Left lung (tissue), 10 donors: ENCODE data around the gene SNRPN. TPM values are rescaled to one million over a fixed set of nuclear protein-coding genes. Genes with fewer than 3 reads are reported as not detected.

ENCODE experiments used
- ATAC-seq: fragments of 200-7000 bp; cut with Tn5 transposase; one replicate; pipeline ENCODE4 v1.9.1; 2020; ENCODE audit warnings: moderate library complexity
- DNase-seq, 4 donors: peaks; one replicate each; pipeline ENCODE4 v3.0.0-alpha.2; 2013 to 2020
- H3K27ac ChIP-seq, 2 donors: fragments of 200-600 bp; sonication (generic) in 1 of 2; one replicate each; pipeline versions ENCODE4 v1.5.0 to v1.8.0; 2020 to 2021
- H3K27me3 ChIP-seq, 2 donors: fragments of 200-600 bp; sonication (generic) in 1 of 2; one replicate each; pipeline versions ENCODE4 v1.5.0 to v1.8.0; 2020 to 2021
- H3K36me3 ChIP-seq, 2 donors: fragments of 200-600 bp; sonication (generic) in 1 of 2; one replicate each; pipeline versions ENCODE4 v1.5.0 to v1.8.0; 2020 to 2021
- H3K4me1 ChIP-seq, 2 donors: fragments of 200-600 bp; one replicate each; pipeline ENCODE4 v1.8.0; 2021
- H3K4me3 ChIP-seq, 2 donors: fragments of 200-600 bp; sonication (generic) in 1 of 2; one replicate each; pipeline versions ENCODE4 v1.5.0 to v1.8.0; 2020 to 2021; ENCODE audit warnings: mild to moderate bottlenecking in 1 of 2
- H3K9me3 ChIP-seq, 2 donors: fragments of 200-600 bp; sonication (generic) in 1 of 2; one replicate each; pipeline versions ENCODE4 v1.5.0 to v1.8.0; 2020 to 2021
- intact Hi-C, 2 donors: fragments of 100-400 bp; cut with DNase I; formaldehyde crosslinking; loops; one replicate each; pipeline versions ENCODE4 v1.11.2 to v1.14.2; 2022
- polyA plus RNA-seq, 6 donors: library from polyadenylated mRNA; unstranded; fragments of 120-200 nt; gene quantifications; one replicate each; pipeline ENCODE4 v1.2.1, GENCODE V29; 2013; ENCODE audit not compliant: insufficient read length in 6 of 6
- total RNA-seq, 2 donors: library from RNA; stranded (reverse); fragmentation: NEBNext Ultra II Directional; extraction: Animal tissue kit (Norgen Biotek cat#: 25700); gene quantifications; one replicate each; pipeline ENCODE4 v1.2.1, GENCODE V29; 2021
- TF ChIP-seq, protein P1 (sequence below), 2 donors: fragments of 200-600 bp; sonication (generic) in 1 of 2; IDR thresholded peaks; one replicate each; pipeline versions ENCODE4 v1.5.0 to v1.8.0; 2021; ENCODE audit warnings: antibody characterized with exemption in 2 of 2
- donor health status: DM: no; HTN: yes; CAD: no.
- donor health status: DM: no; HTN: no; CAD: no.

SNRPN gene
- total and polyA plus RNA-seq, 8 donors, result 67.4 to 270 (median 244) TPM

DNA sequence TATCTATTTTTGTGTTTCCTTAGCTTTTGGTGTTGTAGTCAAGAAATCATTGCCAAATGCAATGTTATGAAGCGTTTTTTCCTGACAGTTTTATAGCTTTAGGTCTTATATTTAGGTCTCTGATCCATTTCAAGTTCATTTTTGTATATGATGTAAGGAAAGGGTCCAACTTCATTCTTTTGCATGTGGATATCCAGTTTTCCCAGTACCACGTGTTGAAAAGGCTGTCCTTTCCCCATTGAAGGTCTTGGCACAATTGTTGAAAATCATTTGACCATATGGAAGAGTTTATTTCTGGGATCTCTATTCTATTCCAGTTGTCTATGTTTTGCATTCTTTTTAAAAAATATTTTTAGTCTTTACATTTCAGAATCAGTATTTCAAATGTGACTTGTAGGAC lies 14.6 kb upstream of the SNRPN start:
- ATAC-seq (no peak), DNase-seq (no peak)
- Histone ChIP-seq H3K36me3 (no peaks in the 10 kb centered on the region), H3K27ac (no peak overlapping the region), H3K9me3 (peaks cover 0 to 19% of the 10 kb centered on the region in 2 donors), H3K4me1 (no peaks in the 10 kb centered on the region), H3K27me3 (no peaks in the 10 kb centered on the region), H3K4me3 (no peak overlapping the region)
- TF ChIP-seq, protein P1, sequence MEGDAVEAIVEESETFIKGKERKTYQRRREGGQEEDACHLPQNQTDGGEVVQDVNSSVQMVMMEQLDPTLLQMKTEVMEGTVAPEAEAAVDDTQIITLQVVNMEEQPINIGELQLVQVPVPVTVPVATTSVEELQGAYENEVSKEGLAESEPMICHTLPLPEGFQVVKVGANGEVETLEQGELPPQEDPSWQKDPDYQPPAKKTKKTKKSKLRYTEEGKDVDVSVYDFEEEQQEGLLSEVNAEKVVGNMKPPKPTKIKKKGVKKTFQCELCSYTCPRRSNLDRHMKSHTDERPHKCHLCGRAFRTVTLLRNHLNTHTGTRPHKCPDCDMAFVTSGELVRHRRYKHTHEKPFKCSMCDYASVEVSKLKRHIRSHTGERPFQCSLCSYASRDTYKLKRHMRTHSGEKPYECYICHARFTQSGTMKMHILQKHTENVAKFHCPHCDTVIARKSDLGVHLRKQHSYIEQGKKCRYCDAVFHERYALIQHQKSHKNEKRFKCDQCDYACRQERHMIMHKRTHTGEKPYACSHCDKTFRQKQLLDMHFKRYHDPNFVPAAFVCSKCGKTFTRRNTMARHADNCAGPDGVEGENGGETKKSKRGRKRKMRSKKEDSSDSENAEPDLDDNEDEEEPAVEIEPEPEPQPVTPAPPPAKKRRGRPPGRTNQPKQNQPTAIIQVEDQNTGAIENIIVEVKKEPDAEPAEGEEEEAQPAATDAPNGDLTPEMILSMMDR (IDR thresholded peaks at IDR 0.05), result no peak
- intact Hi-C loops, result no loop called here

DNA sequence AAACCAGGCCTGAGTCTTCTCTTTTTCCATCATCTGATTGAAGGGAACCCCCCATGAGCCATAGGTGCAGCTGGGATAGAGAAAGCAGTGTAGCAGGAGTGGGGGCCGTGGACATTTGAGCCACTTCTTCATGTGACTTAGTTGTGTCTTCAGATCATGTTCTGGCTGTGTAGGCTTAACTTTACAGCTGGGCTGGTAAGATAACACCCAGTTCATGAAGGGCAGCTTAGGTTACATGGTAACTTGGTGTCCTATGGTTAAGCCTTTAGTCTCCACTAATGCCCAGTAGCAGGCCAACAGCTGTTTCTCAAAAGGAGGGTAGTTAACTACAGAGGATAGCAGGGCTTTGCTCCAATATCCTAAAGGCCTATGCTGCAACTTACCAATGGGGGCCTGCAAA lies 11.4 kb upstream of the SNRPN start:
- peaks cover 0 to 17% of the 10 kb centered on the region in 2 donors for H3K9me3 ChIP-seq
- no peaks in the 10 kb centered on the region for H3K4me1 ChIP-seq
- intact Hi-C loops, result no loop called here
- ATAC-seq (no peak), DNase-seq (no peak)
- H3K27ac ChIP-seq, result no peak overlapping the region
- no peak overlapping the region for H3K4me3 ChIP-seq
- TF ChIP-seq, protein P1 (IDR thresholded peaks at IDR 0.05), result no peak
- H3K36me3 ChIP-seq, result no peaks in the 10 kb centered on the region
- H3K27me3 ChIP-seq, result no peaks in the 10 kb centered on the region

DNA sequence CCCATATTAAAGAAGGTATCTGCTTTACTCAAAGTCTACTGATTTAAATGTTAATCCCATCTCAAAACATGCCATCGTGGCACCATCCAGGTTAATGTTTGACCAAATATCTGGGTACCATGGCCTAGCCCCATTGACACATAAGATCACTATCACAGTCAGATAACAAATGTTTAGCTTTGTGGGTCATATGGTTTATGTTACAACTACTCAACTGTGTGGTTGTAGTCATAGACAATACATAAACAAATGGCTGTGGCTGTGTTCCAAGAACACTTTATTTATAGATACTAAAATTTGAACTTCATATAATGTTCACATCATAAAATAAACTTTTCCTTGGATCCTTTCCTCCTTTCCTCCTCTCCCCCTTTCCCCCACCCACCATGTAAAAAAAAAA lies 9.8 kb upstream of the SNRPN start:
- Histone ChIP-seq H3K9me3 (peaks cover 0 to 26% of the 10 kb centered on the region in 2 donors), H3K27me3 (no peaks in the 10 kb centered on the region), H3K36me3 (no peaks in the 10 kb centered on the region), H3K4me3 (no peak overlapping the region), H3K27ac (no peak overlapping the region), H3K4me1 (no peaks in the 10 kb centered on the region)
- peak in 2 of 4 donors; percentile 37 to 69 for DNase-seq
- ATAC-seq, result no peak
- intact Hi-C loops, result no loop called here
- TF ChIP-seq, protein P1 (IDR thresholded peaks at IDR 0.05), result no peak

DNA sequence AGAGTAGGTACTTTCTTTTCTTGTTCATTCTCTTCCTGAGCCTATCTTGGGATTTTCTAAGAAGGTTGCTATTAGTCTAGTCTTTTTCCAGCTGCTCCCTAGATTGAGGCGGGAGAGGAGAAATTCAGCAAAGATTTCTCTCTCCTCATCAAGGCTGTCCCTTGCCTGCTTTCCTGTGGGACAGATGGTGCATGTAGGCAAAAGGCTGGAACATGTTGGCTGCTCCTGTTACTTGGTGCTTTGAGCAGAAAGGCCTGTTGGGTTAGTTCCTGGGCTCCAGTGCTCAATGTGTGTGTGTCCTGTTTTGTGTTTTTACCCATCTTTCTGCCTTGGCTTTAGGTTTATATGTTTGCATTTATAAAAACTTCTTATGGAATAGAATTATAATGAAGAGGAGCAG lies 9.1 kb upstream of the SNRPN start:
- Histone ChIP-seq H3K36me3 (no peaks in the 10 kb centered on the region), H3K27ac (no peak overlapping the region), H3K27me3 (no peaks in the 10 kb centered on the region), H3K4me1 (no peaks in the 10 kb centered on the region), H3K9me3 (peaks cover 0 to 26% of the 10 kb centered on the region in 2 donors), H3K4me3 (no peak overlapping the region)
- TF ChIP-seq, protein P1 (IDR thresholded peaks at IDR 0.05), result no peak
- intact Hi-C loops, result no loop called here
- DNase-seq (peak in 1 of 4 donors; percentile 80), ATAC-seq (no peak)

DNA sequence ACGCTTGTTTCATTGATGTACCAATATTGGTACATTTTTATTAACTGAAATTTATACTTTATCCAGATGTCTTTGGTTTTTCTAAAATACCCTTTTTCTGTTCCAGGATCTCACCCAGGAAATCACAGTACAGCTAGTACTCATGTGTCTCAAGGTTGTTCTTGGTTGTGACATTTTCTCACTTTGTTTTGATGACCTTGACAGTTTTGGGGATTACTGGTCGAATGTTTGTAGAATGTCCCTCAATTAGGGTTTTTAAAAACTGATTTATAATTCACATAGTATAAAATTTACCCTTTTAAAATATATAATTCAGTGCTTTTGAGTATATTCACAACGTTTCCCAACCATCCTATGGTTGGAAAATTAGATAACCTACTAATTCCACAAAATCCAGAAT lies 6.3 kb upstream of the SNRPN start:
- Histone ChIP-seq H3K4me1 (no peaks in the 10 kb centered on the region), H3K4me3 (no peak overlapping the region), H3K36me3 (no peaks in the 10 kb centered on the region), H3K9me3 (peaks cover 0 to 26% of the 10 kb centered on the region in 2 donors), H3K27ac (no peak overlapping the region), H3K27me3 (no peaks in the 10 kb centered on the region)
- no peak for ATAC-seq
- TF ChIP-seq, protein P1 (IDR thresholded peaks at IDR 0.05), result no peak
- intact Hi-C loops, result no loop called here
- DNase-seq, result no peak
